ENCODE measurements around the gene MTIF3.
"Not testable (repeated sequence)": the region's sequence is repeated elsewhere in the genome, so short reads cannot be mapped to it uniquely, and the experiment has no call there.

MTIF3 gene

GRCh38 chr13:27411341-27411740, 39.0 kb downstream of the MTIF3 start:
- DNase-seq (ENCODE audit: low read depth) = no peak

GRCh38 chr13:27409013-27409412, 41.4 kb downstream of the MTIF3 start:
- no peak for DNase-seq (ENCODE audit: low read depth)

GRCh38 chr13:27408074-27408473, 42.3 kb downstream of the MTIF3 start:
- DNase-seq (ENCODE audit: low read depth) = no peak

DNA sequence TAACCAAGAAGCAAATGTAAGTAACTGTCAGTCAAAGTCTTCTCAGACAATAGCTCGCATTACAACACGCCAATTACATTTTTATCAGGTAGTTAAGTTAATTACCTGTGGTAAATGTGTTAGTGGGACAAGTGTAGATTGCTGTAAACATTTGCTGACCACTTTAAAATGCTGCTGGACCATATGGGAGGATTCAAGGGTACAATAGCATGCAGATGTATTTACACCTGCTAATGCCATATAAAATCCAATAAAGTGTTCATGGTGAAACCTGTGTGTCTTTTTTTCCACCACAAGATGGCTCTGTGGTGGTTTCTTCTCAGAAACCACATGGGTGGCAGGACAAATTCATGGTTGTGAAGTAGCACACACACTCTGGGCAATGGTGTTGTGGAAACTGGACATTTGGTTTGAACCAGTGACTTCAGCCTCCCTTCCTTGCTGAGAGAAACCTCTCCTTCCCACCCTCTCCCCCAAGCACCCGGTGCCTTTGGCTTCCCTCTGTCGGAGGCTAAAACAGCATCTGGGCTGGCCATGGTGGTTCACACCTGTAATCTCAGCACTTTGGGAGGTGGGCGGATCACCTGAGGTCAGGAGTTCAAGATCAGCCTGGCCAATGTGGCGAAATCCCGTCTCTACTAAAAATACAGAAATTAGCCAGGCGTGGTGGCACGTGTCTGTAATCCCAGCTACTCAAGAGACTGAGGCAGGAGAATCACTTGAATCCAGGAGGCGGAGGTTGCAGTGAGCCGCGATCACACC, 44.0 kb downstream of the MTIF3 start:
- DNase-seq (ENCODE audit: low read depth) = no peak

GRCh38 chr13:27405546-27406134, 44.7 kb downstream of the MTIF3 start:
- no peak for DNase-seq (ENCODE audit: low read depth)

DNA sequence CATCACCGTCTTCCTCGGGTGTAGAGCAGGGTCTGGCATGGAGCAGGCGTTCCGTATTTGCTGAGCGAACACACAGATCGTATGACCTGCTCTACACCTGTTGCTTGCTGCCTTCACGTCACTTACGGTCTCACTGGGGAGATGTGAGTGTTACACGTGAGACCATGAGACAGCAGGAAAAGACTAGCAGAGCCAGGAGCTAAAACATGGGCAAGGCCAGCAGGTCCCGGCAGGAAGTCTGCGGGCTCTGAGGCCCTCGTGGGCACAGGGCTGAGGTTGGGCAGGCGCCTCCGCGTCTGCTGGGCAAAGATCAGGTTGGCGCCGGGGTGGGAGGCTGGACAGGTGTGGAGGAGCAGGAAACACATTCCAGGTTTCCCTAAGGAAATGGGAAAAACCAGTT, 45.7 kb downstream of the MTIF3 start:
- no peak for DNase-seq (ENCODE audit: low read depth)

- DNase-seq (ENCODE audit: low read depth) = no peak
Observed at GRCh38 chr13:27403727-27404385, 46.5 kb downstream of the MTIF3 start.

- no peak for DNase-seq (ENCODE audit: low read depth)
Observed at GRCh38 chr13:27403203-27403678, 47.1 kb downstream of the MTIF3 start.

GRCh38 chr13:27401210-27401609, 49.2 kb downstream of the MTIF3 start:
- DNase-seq (ENCODE audit: low read depth) = no peak

DNA sequence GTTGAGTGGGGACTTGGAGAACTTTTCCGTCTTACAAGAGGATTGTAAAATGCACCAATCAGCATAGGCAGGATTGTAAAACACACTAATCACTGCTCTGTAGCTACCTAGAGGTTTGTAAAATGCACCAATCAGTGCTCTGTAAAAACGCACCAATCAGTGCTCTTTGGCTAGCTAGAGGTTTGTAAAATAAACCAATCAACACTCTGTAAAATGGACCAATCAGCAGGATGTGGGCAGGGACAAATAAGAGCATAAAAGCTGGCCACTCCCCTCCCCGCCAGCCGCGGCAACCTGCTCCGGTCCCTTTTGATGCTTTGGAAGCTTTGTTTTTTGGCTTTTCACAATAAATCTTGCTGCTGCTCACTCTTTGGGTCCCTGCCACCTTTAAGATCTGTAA, 50.0 kb downstream of the MTIF3 start:
- DNase-seq (ENCODE audit: low read depth) = not testable (repeated sequence)

DNA sequence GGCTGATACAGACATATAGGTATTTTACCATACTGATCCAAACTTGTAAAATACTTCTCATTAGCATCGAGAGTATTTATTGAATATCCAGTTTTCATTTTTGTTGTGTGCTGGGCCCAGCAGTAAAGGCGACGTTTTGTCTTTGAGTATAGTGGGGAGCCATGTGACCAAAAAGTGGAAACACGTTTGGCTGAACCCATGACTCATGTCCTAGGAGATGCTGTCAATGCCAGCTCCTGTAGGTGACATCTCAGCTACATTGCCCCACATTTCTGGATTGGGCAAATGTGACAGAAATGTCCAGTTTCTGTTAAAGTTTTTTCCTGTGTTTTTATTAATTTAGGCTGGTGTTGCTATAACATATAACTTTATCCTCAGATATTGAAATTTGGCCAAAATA, 52.0 kb downstream of the MTIF3 start:
- DNase-seq (ENCODE audit: low read depth) = no peak

- DNase-seq (ENCODE audit: low read depth) = no peak
Observed at GRCh38 chr13:27396252-27396846, 54.0 kb downstream of the MTIF3 start.

- DNase-seq (ENCODE audit: low read depth) = no peak
Observed at GRCh38 chr13:27395007-27395510, 55.3 kb downstream of the MTIF3 start.

- DNase-seq (ENCODE audit: low read depth) = no peak
Observed at GRCh38 chr13:27393101-27393500, 57.3 kb downstream of the MTIF3 start.

DNA sequence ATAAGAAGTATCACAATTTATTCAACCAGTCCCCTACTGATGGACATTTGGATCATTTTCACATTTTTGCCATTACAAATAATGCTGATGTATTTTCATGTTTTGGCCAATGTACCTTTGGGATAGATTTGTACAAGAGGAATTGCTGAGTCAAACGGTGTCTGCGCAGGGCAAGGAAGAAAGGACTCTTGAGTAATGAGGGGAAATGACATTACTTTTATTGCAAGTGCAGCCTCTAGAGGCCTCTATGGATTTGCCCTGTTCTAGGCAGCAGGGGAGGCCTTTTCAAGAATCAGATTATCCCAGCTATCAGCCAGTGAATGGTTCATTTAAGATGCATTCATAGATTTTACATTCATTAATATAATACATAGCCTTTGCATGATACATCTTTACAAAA, 58.9 kb downstream of the MTIF3 start:
- DNase-seq (ENCODE audit: low read depth) = no peak

DNA sequence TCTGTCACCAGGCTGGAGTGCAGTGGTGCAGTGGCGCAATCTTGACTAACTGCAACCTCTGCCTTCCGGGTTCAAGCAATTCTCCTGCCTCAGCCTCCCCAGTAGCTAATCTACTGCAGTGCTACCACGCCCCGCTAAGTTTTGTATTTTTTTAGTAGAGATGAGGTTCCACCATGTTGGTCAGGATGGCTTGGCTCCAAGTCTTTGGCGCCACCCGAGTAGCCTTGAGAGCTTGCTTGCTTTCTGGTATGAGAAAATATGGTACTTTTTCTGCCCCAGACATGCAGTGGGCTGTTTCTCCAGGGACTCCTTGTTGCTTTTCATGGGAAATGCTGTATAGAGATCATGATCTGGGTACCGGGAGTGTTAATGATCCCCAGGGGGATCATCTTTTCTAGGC, 60.5 kb downstream of the MTIF3 start:
- DNase-seq (ENCODE audit: low read depth) = no peak

GRCh38 chr13:27388241-27388640, 62.1 kb downstream of the MTIF3 start:
- no peak for DNase-seq (ENCODE audit: low read depth)

Measured in CMK (cell line).